SK-N-SH treated with all-trans-retinoic acid at 6 μM for 48 hours (cell line): ENCODE measurements around the gene TOX4.
"Not testable (repeated sequence)": the region's sequence is repeated elsewhere in the genome, so short reads cannot be mapped to it uniquely, and the experiment has no call there.

Source experiments
- ARNTL ChIP-seq: fragments of 450-650 bp; formaldehyde crosslinking; IDR thresholded peaks from 2 replicates; pipeline ENCODE4 v1.5.0; 2020; ENCODE audit warnings: low read depth, mild to moderate bottlenecking, moderate library complexity, borderline replicate concordance
- ESRRG ChIP-seq: fragments of 250-450 bp; sonication (Bioruptor Pico); IDR thresholded peaks from 2 replicates; pipeline ENCODE4 v1.6.1; 2021; ENCODE audit warnings: mild to moderate bottlenecking
- GLIS3 ChIP-seq: fragments of 250-450 bp; sonication (Bioruptor Pico); IDR thresholded peaks from 2 replicates; pipeline ENCODE4 v1.5.0; 2020; ENCODE audit warnings: mild to moderate bottlenecking, moderate library complexity
- OSR1 ChIP-seq: fragments of 250-450 bp; sonication (Bioruptor Pico); IDR thresholded peaks from 2 replicates; pipeline ENCODE4 v1.8.0; 2022; ENCODE audit warnings: moderate library complexity, mild to moderate bottlenecking, inconsistent platforms
- PPARA ChIP-seq: fragments of 250-450 bp; sonication (Bioruptor Pico); IDR thresholded peaks from 2 replicates; pipeline ENCODE4 v1.5.0; 2020; ENCODE audit warnings: mild to moderate bottlenecking, borderline replicate concordance
- RARB ChIP-seq: fragments of 250-450 bp; sonication (Bioruptor Pico); IDR thresholded peaks from 2 replicates; pipeline ENCODE4 v1.8.0; 2021; ENCODE audit warnings: mild to moderate bottlenecking, moderate library complexity
- SNAI2 ChIP-seq: fragments of 250-450 bp; sonication (Bioruptor Pico); IDR thresholded peaks from 2 replicates; pipeline ENCODE4 v1.5.0; 2020; ENCODE audit warnings: mild to moderate bottlenecking, moderate library complexity
- ZFP3 ChIP-seq: fragments of 250-450 bp; sonication (Bioruptor Pico); IDR thresholded peaks from 2 replicates; pipeline ENCODE4 v1.5.0; 2020; ENCODE audit warnings: mild to moderate bottlenecking, moderate library complexity
- ZFP30 ChIP-seq: fragments of 450-650 bp; formaldehyde crosslinking; IDR thresholded peaks from 2 replicates; pipeline ENCODE4 v1.5.0; 2022; ENCODE audit warnings: mild to moderate bottlenecking, moderate library complexity
- ZNF565 ChIP-seq: fragments of 450-650 bp; formaldehyde crosslinking; conservative IDR thresholded peaks from 2 replicates; pipeline ENCODE4 v1.5.0; 2020; ENCODE audit warnings: low read depth, mild to moderate bottlenecking, moderate library complexity
- ZNF8 ChIP-seq: fragments of 450-650 bp; formaldehyde crosslinking; IDR thresholded peaks from 2 replicates; pipeline ENCODE4 v1.5.0; 2020; ENCODE audit warnings: mild to moderate bottlenecking, moderate library complexity
- TF ChIP-seq, protein P1 (sequence below): fragments of 250-450 bp; sonication (Bioruptor Pico); IDR thresholded peaks from 2 replicates; pipeline ENCODE4 v1.8.0; 2020; ENCODE audit warnings: mild to moderate bottlenecking, moderate library complexity, borderline replicate concordance
- TF ChIP-seq, protein P2 (sequence below): fragments of 250-450 bp; sonication (Bioruptor Pico); IDR thresholded peaks from 2 replicates; pipeline ENCODE4 v1.8.0; 2021; ENCODE audit warnings: low read depth, mild to moderate bottlenecking, moderate library complexity, borderline replicate concordance
- TF ChIP-seq, protein P3 (sequence below): fragments of 250-450 bp; sonication (Bioruptor Pico); IDR thresholded peaks from 2 replicates; pipeline ENCODE4 v1.5.1; 2020; ENCODE audit warnings: low read depth, mild to moderate bottlenecking, moderate library complexity

DNA sequence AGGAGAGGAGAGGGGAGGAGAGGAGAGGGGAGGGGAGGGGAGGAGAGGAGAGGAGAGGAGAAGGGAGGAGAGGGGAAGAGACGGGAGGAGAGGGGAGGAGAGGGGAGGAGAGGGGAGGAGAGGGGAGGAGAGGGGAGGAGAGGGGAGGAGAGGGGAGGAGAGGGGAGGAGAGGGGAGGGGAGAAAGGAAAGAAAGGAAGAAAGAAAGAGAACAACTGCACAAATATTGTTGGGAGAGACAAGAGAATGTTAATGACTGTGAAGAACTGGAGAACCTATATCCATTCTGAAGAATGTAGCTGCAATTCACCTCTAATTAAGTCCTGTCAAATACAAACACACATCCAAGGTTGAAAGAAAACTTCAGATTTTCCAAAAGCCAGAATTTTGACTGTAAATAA lies 34.3 kb upstream of the TOX4 start:
- TF ChIP-seq, protein P1, sequence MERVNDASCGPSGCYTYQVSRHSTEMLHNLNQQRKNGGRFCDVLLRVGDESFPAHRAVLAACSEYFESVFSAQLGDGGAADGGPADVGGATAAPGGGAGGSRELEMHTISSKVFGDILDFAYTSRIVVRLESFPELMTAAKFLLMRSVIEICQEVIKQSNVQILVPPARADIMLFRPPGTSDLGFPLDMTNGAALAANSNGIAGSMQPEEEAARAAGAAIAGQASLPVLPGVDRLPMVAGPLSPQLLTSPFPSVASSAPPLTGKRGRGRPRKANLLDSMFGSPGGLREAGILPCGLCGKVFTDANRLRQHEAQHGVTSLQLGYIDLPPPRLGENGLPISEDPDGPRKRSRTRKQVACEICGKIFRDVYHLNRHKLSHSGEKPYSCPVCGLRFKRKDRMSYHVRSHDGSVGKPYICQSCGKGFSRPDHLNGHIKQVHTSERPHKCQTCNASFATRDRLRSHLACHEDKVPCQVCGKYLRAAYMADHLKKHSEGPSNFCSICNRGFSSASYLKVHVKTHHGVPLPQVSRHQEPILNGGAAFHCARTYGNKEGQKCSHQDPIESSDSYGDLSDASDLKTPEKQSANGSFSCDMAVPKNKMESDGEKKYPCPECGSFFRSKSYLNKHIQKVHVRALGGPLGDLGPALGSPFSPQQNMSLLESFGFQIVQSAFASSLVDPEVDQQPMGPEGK (CRISPR knock-in tag) = not testable (repeated sequence)
- TF ChIP-seq ZFP3 (CRISPR knock-in tag); ZNF565 (CRISPR knock-in tag); RARB (CRISPR knock-in tag); ESRRG; ZNF8 (CRISPR knock-in tag); PPARA (CRISPR knock-in tag); OSR1 (CRISPR knock-in tag); ARNTL (CRISPR knock-in tag); GLIS3 (CRISPR knock-in tag); ZFP30 (CRISPR knock-in tag); SNAI2: not testable (repeated sequence)
- TF ChIP-seq, protein P2, sequence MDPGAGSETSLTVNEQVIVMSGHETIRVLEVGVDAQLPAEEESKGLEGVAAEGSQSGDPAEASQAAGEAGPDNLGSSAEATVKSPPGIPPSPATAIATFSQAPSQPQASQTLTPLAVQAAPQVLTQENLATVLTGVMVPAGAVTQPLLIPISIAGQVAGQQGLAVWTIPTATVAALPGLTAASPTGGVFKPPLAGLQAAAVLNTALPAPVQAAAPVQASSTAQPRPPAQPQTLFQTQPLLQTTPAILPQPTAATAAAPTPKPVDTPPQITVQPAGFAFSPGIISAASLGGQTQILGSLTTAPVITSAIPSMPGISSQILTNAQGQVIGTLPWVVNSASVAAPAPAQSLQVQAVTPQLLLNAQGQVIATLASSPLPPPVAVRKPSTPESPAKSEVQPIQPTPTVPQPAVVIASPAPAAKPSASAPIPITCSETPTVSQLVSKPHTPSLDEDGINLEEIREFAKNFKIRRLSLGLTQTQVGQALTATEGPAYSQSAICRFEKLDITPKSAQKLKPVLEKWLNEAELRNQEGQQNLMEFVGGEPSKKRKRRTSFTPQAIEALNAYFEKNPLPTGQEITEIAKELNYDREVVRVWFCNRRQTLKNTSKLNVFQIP (CRISPR knock-in tag) = not testable (repeated sequence)
- TF ChIP-seq, protein P3, sequence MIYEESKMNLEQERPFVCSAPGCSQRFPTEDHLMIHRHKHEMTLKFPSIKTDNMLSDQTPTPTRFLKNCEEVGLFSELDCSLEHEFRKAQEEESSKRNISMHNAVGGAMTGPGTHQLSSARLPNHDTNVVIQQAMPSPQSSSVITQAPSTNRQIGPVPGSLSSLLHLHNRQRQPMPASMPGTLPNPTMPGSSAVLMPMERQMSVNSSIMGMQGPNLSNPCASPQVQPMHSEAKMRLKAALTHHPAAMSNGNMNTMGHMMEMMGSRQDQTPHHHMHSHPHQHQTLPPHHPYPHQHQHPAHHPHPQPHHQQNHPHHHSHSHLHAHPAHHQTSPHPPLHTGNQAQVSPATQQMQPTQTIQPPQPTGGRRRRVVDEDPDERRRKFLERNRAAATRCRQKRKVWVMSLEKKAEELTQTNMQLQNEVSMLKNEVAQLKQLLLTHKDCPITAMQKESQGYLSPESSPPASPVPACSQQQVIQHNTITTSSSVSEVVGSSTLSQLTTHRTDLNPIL (CRISPR knock-in tag) = not testable (repeated sequence)
